HepG2 (cell line): ENCODE data around the gene PRSS36. TPM values are rescaled to one million over a fixed set of nuclear protein-coding genes. Genes with fewer than 3 reads are reported as not detected.
A peak's percentile ranks its signal among the peaks of the same experiment; 100 is the strongest.

Source experiments
- CBFB ChIP-seq: sonication (generic); formaldehyde crosslinking; IDR thresholded peaks from 2 replicates; pipeline ENCODE4 v1.4.0; 2020; ENCODE audit warnings: missing genetic modification reagents
- CENPT ChIP-seq: sonication (generic); formaldehyde crosslinking; IDR thresholded peaks from 2 replicates; pipeline ENCODE4 v1.8.0; 2022; ENCODE audit warnings: low read depth, mild to moderate bottlenecking, moderate library complexity, missing genetic modification reagents
- DMAP1 ChIP-seq: IDR thresholded peaks from 2 replicates; pipeline ENCODE4 v1.6.1; 2016
- GABPA ChIP-seq, 2 experiments: IDR thresholded peaks; 2 replicates each; pipeline ENCODE4 v1.6.1; 2011 to 2016; ENCODE audit warnings: low read depth in 2 of 2, low read length in 1 of 2, missing biosample characterization in 1 of 2, missing genetic modification characterization in 1 of 2
- HOXA3 ChIP-seq: sonication (generic); formaldehyde crosslinking; IDR thresholded peaks from 2 replicates; pipeline ENCODE4 v1.5.0; 2020; ENCODE audit warnings: missing genetic modification reagents
- JDP2 ChIP-seq: sonication (generic); formaldehyde crosslinking; IDR thresholded peaks from 2 replicates; pipeline ENCODE4 v1.8.1; 2022; ENCODE audit warnings: missing genetic modification reagents, borderline replicate concordance
- LCORL ChIP-seq, 2 experiments: fragments of 450-650 bp in 1 of 2; sonication (generic) in 1 of 2; formaldehyde crosslinking in 1 of 2; IDR thresholded peaks; 2 replicates each; pipeline versions ENCODE4 v1.5.0 to v1.6.1; 2017 to 2020; ENCODE audit warnings: antibody characterized with exemption in 1 of 2, missing genetic modification reagents in 1 of 2
- MED1 ChIP-seq: sonication (generic); formaldehyde crosslinking; IDR thresholded peaks from 2 replicates; pipeline ENCODE4 v1.4.0; 2020; ENCODE audit warnings: missing genetic modification reagents
- NAIF1 ChIP-seq: sonication (generic); formaldehyde crosslinking; IDR thresholded peaks from 2 replicates; pipeline ENCODE4 v1.5.0; 2020; ENCODE audit warnings: mild to moderate bottlenecking, missing genetic modification reagents, borderline replicate concordance
- POLR2AphosphoS2 ChIP-seq: IDR thresholded peaks from 2 replicates; pipeline ENCODE4 v1.6.1; 2011; ENCODE audit warnings: low read depth, low read length, improper control_type of control experiment
- RELA ChIP-seq: sonication (generic); formaldehyde crosslinking; IDR thresholded peaks from 2 replicates; pipeline ENCODE4 v1.4.0; 2020; ENCODE audit warnings: missing genetic modification reagents
- RXRA ChIP-seq: sonication (generic); formaldehyde crosslinking; IDR thresholded peaks from 2 replicates; pipeline ENCODE4 v1.5.1; 2020; ENCODE audit warnings: missing genetic modification reagents
- SOX5 ChIP-seq: IDR thresholded peaks from 2 replicates; pipeline ENCODE4 v1.6.1; 2016; ENCODE audit warnings: borderline replicate concordance
- WIZ ChIP-seq: sonication (generic); formaldehyde crosslinking; IDR thresholded peaks from 2 replicates; pipeline ENCODE4 v1.5.1; 2020; ENCODE audit warnings: mild to moderate bottlenecking, missing genetic modification reagents
- ZBTB7B ChIP-seq: sonication (generic); formaldehyde crosslinking; IDR thresholded peaks from 2 replicates; pipeline ENCODE4 v1.4.0; 2020; ENCODE audit warnings: missing genetic modification reagents
- ZFX ChIP-seq: sonication (generic); formaldehyde crosslinking; IDR thresholded peaks from 2 replicates; pipeline ENCODE4 v1.4.0; 2020; ENCODE audit warnings: mild to moderate bottlenecking, low read depth, missing genetic modification reagents, moderate library complexity
- ZKSCAN1 ChIP-seq: fragments of 150-350 bp; IDR thresholded peaks from 2 replicates; pipeline ENCODE4 v1.6.1; 2014; ENCODE audit warnings: low read length
- ZNF205 ChIP-seq: IDR thresholded peaks from 2 replicates; pipeline ENCODE4 v1.6.1; 2018; ENCODE audit warnings: missing biosample characterization, missing genetic modification reagents
- ZNF30 ChIP-seq: sonication (generic); formaldehyde crosslinking; IDR thresholded peaks from 2 replicates; pipeline ENCODE4 v1.5.0; 2020; ENCODE audit warnings: mild to moderate bottlenecking, missing genetic modification reagents
- ZNF337 ChIP-seq: sonication (generic); formaldehyde crosslinking; IDR thresholded peaks from 2 replicates; pipeline ENCODE4 v1.5.1; 2020; ENCODE audit warnings: missing genetic modification reagents, low read depth, mild to moderate bottlenecking, borderline replicate concordance
- ZNF607 ChIP-seq: sonication (generic); formaldehyde crosslinking; IDR thresholded peaks from 2 replicates; pipeline ENCODE4 v1.5.1; 2020; ENCODE audit warnings: missing genetic modification reagents, mild to moderate bottlenecking, borderline replicate concordance
- polyA plus RNA-seq, 8 experiments: library from polyadenylated mRNA; depleted of rRNA in 3 of 8; stranded (reverse) in 7 of 8; unstranded in 1 of 8; fragments of >200 nt; fragmentation: Illumina TruSeq in 4 of 8; extraction: Trizol in 4 of 8; gene quantifications; 2 replicates each; pipeline versions ENCODE4 v1.2.1 to v1.2.3, GENCODE V29; 2011 to 2016; ENCODE audit warnings: low read depth in 4 of 8, missing spikeins in 1 of 8, mixed read lengths in 1 of 8; ENCODE audit not compliant: insufficient read depth in 1 of 8
- total RNA-seq, 5 experiments: library from RNA; depleted of rRNA; stranded (reverse); fragments of >200 nt; fragmentation: Illumina TruSeq; extraction: Trizol; gene quantifications; 2 replicates each; pipeline ENCODE4 v1.2.3, GENCODE V29; 2016; ENCODE audit warnings: low read depth in 1 of 5
- TF ChIP-seq, protein P1 (sequence below): sonication (generic); formaldehyde crosslinking; IDR thresholded peaks from 2 replicates; pipeline ENCODE4 v1.4.0; 2020; ENCODE audit warnings: missing genetic modification reagents
- TF ChIP-seq, protein P2 (sequence below): sonication (generic); formaldehyde crosslinking; conservative IDR thresholded peaks from 2 replicates; pipeline ENCODE4 v1.4.0; 2020; ENCODE audit warnings: missing genetic modification reagents
- TF ChIP-seq, protein P3 (sequence below): sonication (generic); formaldehyde crosslinking; IDR thresholded peaks from 2 replicates; pipeline ENCODE4 v1.4.0; 2020; ENCODE audit warnings: mild to moderate bottlenecking, missing genetic modification reagents
- TF ChIP-seq, protein P4 (sequence below): sonication (generic); formaldehyde crosslinking; IDR thresholded peaks from 2 replicates; pipeline ENCODE4 v1.4.0; 2020; ENCODE audit warnings: mild to moderate bottlenecking, missing genetic modification reagents

Gene PRSS36
- total and polyA plus RNA-seq, 2 of the 13 experiments (the other 11 are each of a cell fraction or from before 2014, with no cell fraction given), result 1.5 to 2.1 TPM

DNA sequence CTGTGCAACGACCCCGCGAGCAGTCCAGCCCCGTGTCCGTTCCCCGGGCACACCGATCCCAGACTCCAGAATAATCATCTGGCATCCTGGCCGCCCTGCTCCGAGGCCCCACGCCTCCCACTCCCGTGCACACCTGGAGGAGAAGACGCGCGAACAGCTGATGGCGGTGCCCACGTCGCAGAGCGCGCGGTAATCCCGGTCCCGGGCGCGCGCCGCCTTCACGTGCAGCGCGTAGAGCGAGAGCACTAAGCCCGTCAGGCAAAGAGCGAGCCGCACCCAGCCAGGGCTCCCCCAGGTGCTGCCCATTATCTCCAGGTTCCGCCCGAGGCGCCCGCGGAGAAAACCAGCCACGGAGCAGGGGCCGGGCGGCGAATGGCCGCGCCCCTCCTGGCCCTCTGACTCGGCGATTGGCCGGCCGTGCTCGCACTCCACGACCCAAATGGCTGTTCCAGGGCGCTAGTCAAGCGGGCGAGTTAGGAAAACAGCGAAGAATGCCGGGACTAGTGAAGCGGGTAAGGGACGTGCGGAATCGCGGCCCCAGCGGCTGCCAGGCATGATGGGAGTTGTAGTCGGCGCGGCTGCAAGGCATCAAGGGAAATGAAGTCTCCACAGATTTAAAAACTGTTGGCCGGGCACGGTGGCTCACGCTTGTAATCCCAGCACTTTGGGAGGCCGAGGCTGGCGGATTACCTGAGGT is 55.3 kb downstream of the PRSS36 start, which contains the start of gene VKORC1 (continued):
- TF ChIP-seq ZFX (CRISPR knock-in tag) (peak; percentile 71), SOX5 (CRISPR knock-in tag) (peak; percentile 64; the same call in 1 of the 2 replicates), ZNF337 (CRISPR knock-in tag) (no peak; the same call in 1 of the 2 replicates), DMAP1 (CRISPR knock-in tag) (peak; percentile 93), ZBTB7B (CRISPR knock-in tag) (peak; percentile 38; the same call in 1 of the 2 replicates), NAIF1 (peak; percentile 98), LCORL (IDR thresholded peaks at IDR 0.05) (no peak), LCORL (CRISPR knock-in tag; IDR thresholded peaks at IDR 0.05) (peak; percentile 85), ZNF30 (CRISPR knock-in tag) (no peak), GABPA (IDR thresholded peaks at IDR 0.05; ENCODE audit: low read depth, low read length) (peak; percentile 59), GABPA (CRISPR knock-in tag; IDR thresholded peaks at IDR 0.05; ENCODE audit: low read depth) (peak; percentile 87), ZNF607 (CRISPR knock-in tag) (peak; percentile 81), ZNF205 (CRISPR knock-in tag) (peak; percentile 73), CENPT (CRISPR knock-in tag) (peak; percentile 64; the same call in 1 of the 2 replicates), HOXA3 (peak; percentile 96), WIZ (CRISPR knock-in tag) (peak; percentile 85; the same call in 1 of the 2 replicates), ZKSCAN1 (no peak), CBFB (CRISPR knock-in tag) (peak; percentile 84), POLR2AphosphoS2 (no peak), JDP2 (CRISPR knock-in tag) (no peak), RELA (CRISPR knock-in tag) (0 out of 2 replicates have a peak, but pooled peaks have one; percentile 40), RXRA (peak; percentile 67), MED1 (CRISPR knock-in tag) (peak; percentile 89; the same call in 1 of the 2 replicates)
- TF ChIP-seq, protein P1, sequence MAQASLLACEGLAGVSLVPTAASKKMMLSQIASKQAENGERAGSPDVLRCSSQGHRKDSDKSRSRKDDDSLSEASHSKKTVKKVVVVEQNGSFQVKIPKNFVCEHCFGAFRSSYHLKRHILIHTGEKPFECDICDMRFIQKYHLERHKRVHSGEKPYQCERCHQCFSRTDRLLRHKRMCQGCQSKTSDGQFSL (CRISPR knock-in tag), result 0 out of 2 replicates have a peak, but pooled peaks have one; percentile 4
- TF ChIP-seq, protein P2, sequence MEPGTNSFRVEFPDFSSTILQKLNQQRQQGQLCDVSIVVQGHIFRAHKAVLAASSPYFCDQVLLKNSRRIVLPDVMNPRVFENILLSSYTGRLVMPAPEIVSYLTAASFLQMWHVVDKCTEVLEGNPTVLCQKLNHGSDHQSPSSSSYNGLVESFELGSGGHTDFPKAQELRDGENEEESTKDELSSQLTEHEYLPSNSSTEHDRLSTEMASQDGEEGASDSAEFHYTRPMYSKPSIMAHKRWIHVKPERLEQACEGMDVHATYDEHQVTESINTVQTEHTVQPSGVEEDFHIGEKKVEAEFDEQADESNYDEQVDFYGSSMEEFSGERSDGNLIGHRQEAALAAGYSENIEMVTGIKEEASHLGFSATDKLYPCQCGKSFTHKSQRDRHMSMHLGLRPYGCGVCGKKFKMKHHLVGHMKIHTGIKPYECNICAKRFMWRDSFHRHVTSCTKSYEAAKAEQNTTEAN (CRISPR knock-in tag), result no peak
- TF ChIP-seq, protein P3, sequence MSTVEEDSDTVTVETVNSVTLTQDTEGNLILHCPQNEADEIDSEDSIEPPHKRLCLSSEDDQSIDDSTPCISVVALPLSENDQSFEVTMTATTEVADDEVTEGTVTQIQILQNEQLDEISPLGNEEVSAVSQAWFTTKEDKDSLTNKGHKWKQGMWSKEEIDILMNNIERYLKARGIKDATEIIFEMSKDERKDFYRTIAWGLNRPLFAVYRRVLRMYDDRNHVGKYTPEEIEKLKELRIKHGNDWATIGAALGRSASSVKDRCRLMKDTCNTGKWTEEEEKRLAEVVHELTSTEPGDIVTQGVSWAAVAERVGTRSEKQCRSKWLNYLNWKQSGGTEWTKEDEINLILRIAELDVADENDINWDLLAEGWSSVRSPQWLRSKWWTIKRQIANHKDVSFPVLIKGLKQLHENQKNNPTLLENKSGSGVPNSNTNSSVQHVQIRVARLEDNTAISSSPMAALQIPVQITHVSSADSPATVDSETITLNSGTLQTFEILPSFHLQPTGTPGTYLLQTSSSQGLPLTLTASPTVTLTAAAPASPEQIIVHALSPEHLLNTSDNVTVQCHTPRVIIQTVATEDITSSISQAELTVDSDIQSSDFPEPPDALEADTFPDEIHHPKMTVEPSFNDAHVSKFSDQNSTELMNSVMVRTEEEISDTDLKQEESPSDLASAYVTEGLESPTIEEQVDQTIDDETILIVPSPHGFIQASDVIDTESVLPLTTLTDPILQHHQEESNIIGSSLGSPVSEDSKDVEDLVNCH, result no peak
- TF ChIP-seq, protein P4, sequence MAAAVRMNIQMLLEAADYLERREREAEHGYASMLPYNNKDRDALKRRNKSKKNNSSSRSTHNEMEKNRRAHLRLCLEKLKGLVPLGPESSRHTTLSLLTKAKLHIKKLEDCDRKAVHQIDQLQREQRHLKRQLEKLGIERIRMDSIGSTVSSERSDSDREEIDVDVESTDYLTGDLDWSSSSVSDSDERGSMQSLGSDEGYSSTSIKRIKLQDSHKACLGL (CRISPR knock-in tag), result peak; percentile 93
